Right atrium auricular region (tissue), 2 donors: ENCODE results near the gene DCDC1. TPM values are rescaled to one million over a fixed set of nuclear protein-coding genes. Genes with fewer than 3 reads are reported as not detected.

Experiments
- DNase-seq: peaks from one replicate; pipeline ENCODE4 v3.0.0-alpha.2; 2019; ENCODE audit warnings: low spot score
- H3K27ac ChIP-seq, 2 donors: fragments of 200-600 bp; sonication (generic); 1 replicate in 1 of 2; 2 replicates in 1 of 2; pipeline ENCODE4 v1.5.1; 2016 to 2019
- H3K27me3 ChIP-seq, 2 donors: fragments of 200-600 bp; sonication (generic); one replicate each; pipeline versions ENCODE4 v1.5.1 to v1.6.0; 2017 to 2019
- H3K36me3 ChIP-seq: fragments of 200-600 bp; sonication (generic); one replicate; pipeline ENCODE4 v1.5.1; 2016
- H3K4me1 ChIP-seq, 2 donors: fragments of 200-600 bp; sonication (generic); one replicate each; pipeline versions ENCODE4 v1.5.1 to v1.6.0; 2017 to 2019
- H3K4me3 ChIP-seq, 2 donors: fragments of 200-600 bp; sonication (generic); 1 replicate in 1 of 2; 2 replicates in 1 of 2; pipeline ENCODE4 v1.5.1; 2017 to 2019; ENCODE audit warnings: mild to moderate bottlenecking in 1 of 2, moderate library complexity in 1 of 2
- H3K9me3 ChIP-seq, 2 donors: fragments of 200-600 bp; sonication (generic); one replicate each; pipeline ENCODE4 v1.5.1; 2019
- CTCF ChIP-seq, 2 donors: fragments of 200-600 bp; sonication (generic); IDR thresholded peaks; one replicate each; pipeline ENCODE4 v1.5.1; 2019; ENCODE audit warnings: antibody characterized with exemption in 2 of 2
- total RNA-seq, 2 donors: library from RNA; depleted of rRNA; stranded (reverse); fragments of >200 nt; gene quantifications; one replicate each; pipeline ENCODE4 v1.1.0, GENCODE V29; 2016

Gene DCDC1
- total RNA-seq, 2 donors from 2014 or later: 0.15 to 0.24 TPM

GRCh38 chr11:30985536-30985935, 384.0 kb downstream of the DCDC1 start:
- Histone ChIP-seq H3K27ac (no peak overlapping the region), H3K4me1 (no peaks in the 10 kb centered on the region), H3K27me3 (no peaks in the 10 kb centered on the region), H3K36me3 (no peaks in the 10 kb centered on the region), H3K4me3 (no peak overlapping the region), H3K9me3 (no peaks in the 10 kb centered on the region)
- no peak for TF ChIP-seq CTCF (IDR thresholded peaks at IDR 0.05)
- no peak for DNase-seq

GRCh38 chr11:30984827-30985226, 384.7 kb downstream of the DCDC1 start:
- no peak for DNase-seq
- no peak overlapping the region for H3K4me3 ChIP-seq
- H3K36me3 ChIP-seq: no peaks in the 10 kb centered on the region
- no peak for TF ChIP-seq CTCF (IDR thresholded peaks at IDR 0.05)
- no peaks in the 10 kb centered on the region for H3K4me1 ChIP-seq
- no peak overlapping the region for H3K27ac ChIP-seq
- no peaks in the 10 kb centered on the region for H3K9me3 ChIP-seq
- no peaks in the 10 kb centered on the region for H3K27me3 ChIP-seq

- Histone ChIP-seq H3K27ac (no peak overlapping the region), H3K4me1 (no peaks in the 10 kb centered on the region), H3K4me3 (no peak overlapping the region), H3K27me3 (no peaks in the 10 kb centered on the region), H3K36me3 (no peaks in the 10 kb centered on the region), H3K9me3 (no peaks in the 10 kb centered on the region)
- TF ChIP-seq CTCF (IDR thresholded peaks at IDR 0.05): no peak
- DNase-seq: no peak
Measured at GRCh38 chr11:30984442-30984816, 385.1 kb downstream of the DCDC1 start.

GRCh38 chr11:30983776-30984441, 385.6 kb downstream of the DCDC1 start:
- H3K36me3 ChIP-seq: no peaks in the 10 kb centered on the region
- no peaks in the 10 kb centered on the region for H3K4me1 ChIP-seq
- TF ChIP-seq CTCF (IDR thresholded peaks at IDR 0.05): no peak
- no peaks in the 10 kb centered on the region for H3K9me3 ChIP-seq
- no peaks in the 10 kb centered on the region for H3K27me3 ChIP-seq
- DNase-seq: no peak
- H3K27ac ChIP-seq: no peak overlapping the region
- no peak overlapping the region for H3K4me3 ChIP-seq

GRCh38 chr11:30983143-30983542, 386.4 kb downstream of the DCDC1 start:
- no peak overlapping the region for H3K4me3 ChIP-seq
- no peak for TF ChIP-seq CTCF (IDR thresholded peaks at IDR 0.05)
- H3K36me3 ChIP-seq: no peaks in the 10 kb centered on the region
- no peaks in the 10 kb centered on the region for H3K9me3 ChIP-seq
- no peak for DNase-seq
- H3K4me1 ChIP-seq: no peaks in the 10 kb centered on the region
- H3K27ac ChIP-seq: no peak overlapping the region
- H3K27me3 ChIP-seq: no peaks in the 10 kb centered on the region

GRCh38 chr11:30967579-30967978, 402.0 kb downstream of the DCDC1 start:
- Histone ChIP-seq H3K27me3 (no peaks in the 10 kb centered on the region), H3K4me3 (no peak overlapping the region), H3K4me1 (no peaks in the 10 kb centered on the region), H3K27ac (no peak overlapping the region), H3K9me3 (peaks cover 0 to 8% of the 10 kb centered on the region in 2 donors), H3K36me3 (no peaks in the 10 kb centered on the region)
- no peak for TF ChIP-seq CTCF (IDR thresholded peaks at IDR 0.05)
- DNase-seq: no peak
